Prostate gland (tissue), 2 donors: Measurements from ENCODE around the gene RPS6KL1. TPM values are rescaled to one million over a fixed set of nuclear protein-coding genes. Genes with fewer than 3 reads are reported as not detected.

Source experiments
- DNase-seq: peaks from one replicate; pipeline ENCODE4 v3.0.0-alpha.2; 2019; ENCODE audit warnings: low spot score
- H3K27ac ChIP-seq, 2 donors: fragments of 200-600 bp; sonication (generic); 2 replicates each; pipeline ENCODE4 v1.5.1; 2017 to 2019
- H3K27me3 ChIP-seq: fragments of 200-600 bp; sonication (generic); replicated peaks from 2 replicates; pipeline ENCODE4 v1.5.1; 2019; ENCODE audit not compliant: insufficient read depth
- H3K36me3 ChIP-seq, 2 donors: fragments of 200-600 bp; sonication (generic); 1 replicate in 1 of 2; 2 replicates in 1 of 2; pipeline versions ENCODE4 v1.5.1 to v1.8.1; 2017 to 2019
- H3K4me1 ChIP-seq: fragments of 200-600 bp; sonication (generic); replicated peaks from 2 replicates; pipeline ENCODE4 v1.5.1; 2019
- H3K4me3 ChIP-seq, 2 donors: fragments of 200-600 bp; sonication (generic); 2 replicates each; pipeline ENCODE4 v1.5.1; 2017 to 2019
- H3K9me3 ChIP-seq: fragments of 200-600 bp; sonication (generic); 2 replicates; pipeline ENCODE4 v1.5.1; 2017
- POLR2A ChIP-seq: fragments of 450-650 bp; IDR thresholded peaks from one replicate; pipeline ENCODE4 v1.6.1; 2016; ENCODE audit warnings: antibody characterized with exemption, mild to moderate bottlenecking
- POLR2AphosphoS5 ChIP-seq: sonication (generic); formaldehyde crosslinking; IDR thresholded peaks from one replicate; pipeline ENCODE4 v1.6.1; 2017; ENCODE audit warnings: antibody characterized with exemption
- WGBS: methylation state at CpG from one replicate; pipeline ENCODE4 v1.1.5; 2018; 5-methylcytosine and 5-hydroxymethylcytosine counted together
- intact Hi-C: fragments of 100-400 bp; cut with DNase I; formaldehyde crosslinking; loops from one replicate; pipeline ENCODE4 v1.14.2; 2022
- total RNA-seq, 2 donors: library from RNA; depleted of rRNA; stranded (reverse); fragments of >200 nt; gene quantifications; one replicate each; pipeline ENCODE4 v1.1.0, GENCODE V29; 2016
- TF ChIP-seq, protein P1 (sequence below), 4 experiments: fragments of 200-600 bp in 2 of 4; fragments of 450-650 bp in 2 of 4; sonication (generic) in 2 of 4; IDR thresholded peaks; 1 replicate in 3 of 4; 2 replicates in 1 of 4; pipeline ENCODE4 v1.5.1; 2016 to 2019; ENCODE audit warnings: antibody characterized with exemption in 4 of 4, mild to moderate bottlenecking in 2 of 4, moderate library complexity in 2 of 4

RPS6KL1 gene
- total RNA-seq, 2 donors from 2014 or later: 1.5 to 15.1 TPM

DNA sequence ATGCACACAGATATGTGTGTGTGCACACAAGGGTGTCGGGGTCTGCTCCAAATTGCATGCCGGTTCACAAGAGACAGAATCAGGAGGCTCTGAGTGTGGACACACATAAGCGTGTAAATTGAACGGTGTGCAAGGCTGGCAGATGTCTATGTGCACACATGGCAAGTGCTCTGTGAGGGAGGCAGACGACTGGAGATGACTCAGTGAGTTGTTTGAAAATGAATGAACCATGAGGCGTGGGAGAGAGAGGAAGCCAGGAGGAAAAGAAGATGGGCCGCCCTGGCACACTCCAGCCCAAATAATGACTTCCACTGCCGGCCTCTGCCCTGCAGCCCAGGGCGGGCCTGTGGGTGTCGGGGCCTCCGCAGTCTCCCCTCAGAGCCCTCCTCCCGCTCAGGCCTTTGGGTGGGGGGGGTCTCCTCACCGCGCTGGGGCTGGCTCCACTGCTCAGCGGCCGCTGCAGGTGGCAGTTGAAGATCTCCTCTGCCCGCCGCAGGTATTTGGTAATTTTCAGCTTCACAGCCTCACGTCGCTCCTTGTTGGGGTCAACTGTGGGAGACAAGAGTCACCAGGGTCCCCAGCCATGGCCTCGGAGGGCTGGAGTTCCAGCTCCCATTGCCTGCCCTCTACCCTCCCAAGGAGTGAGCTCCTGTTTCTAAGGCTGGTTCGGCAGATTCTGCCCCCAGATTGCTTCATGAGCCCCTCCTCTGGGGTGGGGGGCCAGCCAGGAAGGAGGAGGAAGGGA, 3.5 kb downstream of the RPS6KL1 start:
- H3K4me1 ChIP-seq: no peaks in the 10 kb centered on the region
- no peak for DNase-seq

DNA sequence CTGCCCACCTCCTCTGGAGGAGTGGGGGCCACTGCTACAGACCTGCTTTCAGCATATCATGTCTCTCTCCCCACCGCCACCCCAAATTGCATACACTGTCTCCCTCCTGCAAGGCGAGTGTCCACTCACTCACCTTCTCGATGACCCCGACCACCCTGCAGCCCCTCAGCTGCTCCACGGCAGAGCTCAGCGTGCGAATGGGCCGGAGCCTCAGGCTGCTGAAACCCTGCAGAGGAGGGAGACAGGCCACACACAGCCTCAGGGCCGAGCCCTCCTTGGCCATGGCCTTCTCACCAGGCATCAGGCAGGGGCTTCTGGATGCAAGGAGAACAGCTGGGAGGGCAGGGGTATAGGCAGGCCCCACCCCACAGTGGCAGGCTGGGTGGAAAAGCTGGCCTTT, 4.7 kb downstream of the RPS6KL1 start:
- Histone ChIP-seq H3K27me3 (no peaks in the 10 kb centered on the region), H3K9me3 (no peaks in the 10 kb centered on the region), H3K4me1 (no peaks in the 10 kb centered on the region), H3K4me3 (no peak overlapping the region), H3K27ac (no peak overlapping the region), H3K36me3 (no peaks in the 10 kb centered on the region)
- intact Hi-C loops: no loop called here
- 92% methylated on average over 8 of the region's 9 CpGs for WGBS
- TF ChIP-seq POLR2AphosphoS5 (no peak), POLR2A (no peak)
- TF ChIP-seq, protein P1, sequence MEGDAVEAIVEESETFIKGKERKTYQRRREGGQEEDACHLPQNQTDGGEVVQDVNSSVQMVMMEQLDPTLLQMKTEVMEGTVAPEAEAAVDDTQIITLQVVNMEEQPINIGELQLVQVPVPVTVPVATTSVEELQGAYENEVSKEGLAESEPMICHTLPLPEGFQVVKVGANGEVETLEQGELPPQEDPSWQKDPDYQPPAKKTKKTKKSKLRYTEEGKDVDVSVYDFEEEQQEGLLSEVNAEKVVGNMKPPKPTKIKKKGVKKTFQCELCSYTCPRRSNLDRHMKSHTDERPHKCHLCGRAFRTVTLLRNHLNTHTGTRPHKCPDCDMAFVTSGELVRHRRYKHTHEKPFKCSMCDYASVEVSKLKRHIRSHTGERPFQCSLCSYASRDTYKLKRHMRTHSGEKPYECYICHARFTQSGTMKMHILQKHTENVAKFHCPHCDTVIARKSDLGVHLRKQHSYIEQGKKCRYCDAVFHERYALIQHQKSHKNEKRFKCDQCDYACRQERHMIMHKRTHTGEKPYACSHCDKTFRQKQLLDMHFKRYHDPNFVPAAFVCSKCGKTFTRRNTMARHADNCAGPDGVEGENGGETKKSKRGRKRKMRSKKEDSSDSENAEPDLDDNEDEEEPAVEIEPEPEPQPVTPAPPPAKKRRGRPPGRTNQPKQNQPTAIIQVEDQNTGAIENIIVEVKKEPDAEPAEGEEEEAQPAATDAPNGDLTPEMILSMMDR (IDR thresholded peaks at IDR 0.05): no peak
- no peak for DNase-seq

More for the DNA sequence above, 3.5 kb downstream of the RPS6KL1 start:
- WGBS: 90% methylated on average over 22 of the region's 22 CpGs
- H3K27me3 ChIP-seq: no peaks in the 10 kb centered on the region
- H3K27ac ChIP-seq: no peak overlapping the region
- intact Hi-C loops: no loop called here
- no peaks in the 10 kb centered on the region for H3K36me3 ChIP-seq
- no peak for TF ChIP-seq POLR2A
- TF ChIP-seq POLR2AphosphoS5: no peak
- TF ChIP-seq, protein P1 (IDR thresholded peaks at IDR 0.05): no peak
- H3K9me3 ChIP-seq: no peaks in the 10 kb centered on the region
- H3K4me3 ChIP-seq: no peak overlapping the region

DNA sequence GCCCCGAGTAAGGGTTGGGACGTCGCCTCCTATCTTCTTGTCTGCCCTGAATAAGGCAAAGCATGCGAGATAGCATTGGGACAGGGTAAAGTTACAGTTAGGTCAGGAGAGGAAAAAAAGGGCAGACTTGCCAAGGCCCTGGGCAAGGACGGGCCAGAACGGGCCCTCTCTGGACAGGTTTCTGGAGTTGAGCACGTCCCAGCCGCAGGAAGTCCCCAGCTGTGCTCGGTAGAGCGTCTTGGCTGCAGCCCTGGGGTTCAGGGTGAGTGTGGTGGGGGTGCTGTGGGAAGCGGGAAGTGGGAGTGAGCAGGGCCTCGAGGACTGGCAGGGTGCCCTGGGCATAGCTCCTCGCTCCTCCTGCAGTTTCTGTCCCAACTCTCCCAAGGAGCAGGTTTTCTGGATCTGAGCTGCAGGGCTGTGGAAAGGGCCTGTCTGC, 5.4 kb downstream of the RPS6KL1 start:
- H3K36me3 ChIP-seq: no peaks in the 10 kb centered on the region
- no peaks in the 10 kb centered on the region for H3K27me3 ChIP-seq
- peak overlapping the region; percentile 2 to 47 for H3K27ac ChIP-seq

DNA sequence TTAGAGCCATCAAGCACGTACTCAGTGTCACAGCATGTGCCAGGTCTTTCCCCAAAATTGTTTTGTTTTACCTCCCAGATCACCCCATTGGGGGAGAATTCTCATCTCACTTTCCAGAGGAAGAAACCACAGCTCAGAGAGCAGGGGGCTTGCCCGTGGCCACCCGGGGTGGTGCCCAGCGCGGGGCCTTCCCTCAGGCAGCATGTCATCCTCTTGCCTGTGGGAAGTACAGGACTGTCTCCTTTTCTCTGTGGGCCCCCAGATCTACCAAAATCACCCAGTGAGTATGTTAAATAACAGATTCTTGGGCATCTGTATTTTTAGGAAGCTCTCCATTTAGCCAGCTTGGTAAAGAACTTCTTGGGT, 5.9 kb downstream of the RPS6KL1 start:
- DNase-seq: no peak
- H3K9me3 ChIP-seq: no peaks in the 10 kb centered on the region
- intact Hi-C loops: no loop called here
- TF ChIP-seq POLR2A (no peak), POLR2AphosphoS5 (no peak)
- TF ChIP-seq, protein P1 (IDR thresholded peaks at IDR 0.05): no peak
- H3K27me3 ChIP-seq: no peaks in the 10 kb centered on the region
- H3K27ac ChIP-seq: peak overlapping the region; percentile 2 to 47
- H3K4me1 ChIP-seq: no peaks in the 10 kb centered on the region
- 74% methylated on average over 5 of the region's 5 CpGs for WGBS
- H3K4me3 ChIP-seq: no peak overlapping the region
- no peaks in the 10 kb centered on the region for H3K36me3 ChIP-seq

More for the DNA sequence above, 5.4 kb downstream of the RPS6KL1 start:
- peak; percentile 77 for DNase-seq
- intact Hi-C loops: no loop called here
- no peaks in the 10 kb centered on the region for H3K4me1 ChIP-seq
- H3K9me3 ChIP-seq: no peaks in the 10 kb centered on the region
- TF ChIP-seq POLR2A: no peak
- TF ChIP-seq POLR2AphosphoS5: peak; percentile 73
- TF ChIP-seq, protein P1 (IDR thresholded peaks at IDR 0.05): no peak
- 12% methylated on average over 13 of the region's 13 CpGs for WGBS
- H3K4me3 ChIP-seq: no peak overlapping the region

DNA sequence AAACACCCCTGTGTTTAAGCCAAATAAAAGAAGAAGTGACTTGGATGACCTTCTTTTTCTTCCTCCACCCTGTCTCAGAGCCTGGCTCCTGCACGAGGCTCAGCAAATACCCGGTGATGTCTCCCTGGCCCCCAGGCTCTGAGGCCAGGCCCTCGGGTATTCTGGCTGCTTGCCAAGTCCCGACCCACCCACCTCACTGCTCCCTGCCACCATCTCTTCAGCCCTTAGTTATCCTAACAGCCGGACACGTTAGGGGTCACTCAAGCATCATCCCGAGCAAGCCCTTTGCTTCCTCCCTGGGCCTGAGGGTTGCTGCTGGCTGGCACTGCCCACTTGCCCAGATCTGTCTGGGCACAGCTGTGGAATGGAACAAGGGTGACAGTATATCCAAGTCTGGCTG, 7.2 kb downstream of the RPS6KL1 start:
- H3K27me3 ChIP-seq: no peaks in the 10 kb centered on the region
- no peak overlapping the region for H3K27ac ChIP-seq
- no peaks in the 10 kb centered on the region for H3K36me3 ChIP-seq
- intact Hi-C loops: loop anchor here (2.0 kb wide), 1 partner anchor 173 kb away; no protein-coding TSS in a partner anchor
- WGBS: 46% methylated on average over 7 of the region's 7 CpGs
- H3K4me1 ChIP-seq: no peaks in the 10 kb centered on the region
- H3K9me3 ChIP-seq: no peaks in the 10 kb centered on the region
- H3K4me3 ChIP-seq: no peak overlapping the region
- TF ChIP-seq POLR2A (no peak), POLR2AphosphoS5 (no peak)
- no peak for DNase-seq
